D341Med (cell line): ENCODE data around the gene AQP12B.

Source experiments
- DNase-seq: peaks from one replicate; pipeline ENCODE4 v3.0.0; 2012; ENCODE audit warnings: low spot score

AQP12B gene

GRCh38 chr2:240717681-240718581, 35.2 kb upstream of the AQP12B start:
- DNase-seq = no peak

DNA sequence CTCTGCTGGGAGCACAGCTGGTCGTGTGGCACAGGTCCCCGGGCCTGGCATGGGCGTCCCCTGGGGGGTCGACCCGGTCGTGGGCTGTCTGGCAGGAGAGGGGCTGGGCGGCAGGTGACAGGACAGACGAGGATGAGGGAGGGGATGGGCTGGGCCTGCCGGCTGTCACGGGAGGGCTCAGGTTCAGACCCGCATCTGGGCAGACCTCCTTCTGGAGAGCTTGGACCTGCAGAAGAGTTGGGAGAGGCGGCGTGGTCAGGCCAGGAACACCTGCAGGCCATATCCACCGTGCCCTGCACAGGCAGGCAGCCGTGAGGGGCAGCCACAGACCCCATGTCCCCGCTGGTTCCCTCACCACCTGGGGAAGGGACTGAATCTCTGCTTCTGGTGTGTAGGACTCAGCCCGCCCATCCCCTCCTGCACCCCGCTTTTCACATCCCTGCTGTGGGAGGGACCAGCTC, 34.5 kb upstream of the AQP12B start:
- no peak for DNase-seq

DNA sequence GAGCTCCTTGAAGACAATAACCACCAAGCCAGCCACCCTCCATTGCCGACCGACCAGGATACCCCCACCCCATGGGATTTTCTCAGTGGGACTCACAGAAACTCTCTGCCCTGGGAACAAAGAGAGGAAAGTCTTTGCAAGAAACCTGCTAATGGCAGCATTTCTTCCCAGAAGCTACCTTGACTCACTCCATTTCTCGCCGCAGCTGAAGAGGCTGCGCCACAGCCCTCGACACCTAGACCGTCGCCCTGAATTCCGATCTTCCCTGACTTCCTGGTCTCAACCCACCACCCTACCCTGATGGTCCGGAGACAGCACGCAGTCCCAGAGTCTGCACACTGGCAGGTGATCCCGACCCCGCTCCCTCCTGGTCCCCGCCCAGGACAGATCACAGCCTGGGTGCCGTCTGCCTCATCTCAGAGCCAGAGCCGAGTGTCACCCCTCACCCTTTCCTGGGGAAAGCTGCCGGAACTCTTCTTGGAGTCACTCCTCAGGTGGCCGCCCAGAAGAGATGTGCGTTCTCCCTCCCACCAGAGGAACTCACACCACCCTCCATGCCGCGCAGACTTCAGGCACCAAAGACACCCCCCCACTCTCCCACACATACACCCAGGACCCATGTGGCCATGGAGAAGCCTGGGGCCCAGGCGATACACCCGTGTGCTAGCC, 33.6 kb upstream of the AQP12B start:
- DNase-seq = no peak

- no peak for DNase-seq
Measured at GRCh38 chr2:240714747-240715725, 32.4 kb upstream of the AQP12B start.

DNA sequence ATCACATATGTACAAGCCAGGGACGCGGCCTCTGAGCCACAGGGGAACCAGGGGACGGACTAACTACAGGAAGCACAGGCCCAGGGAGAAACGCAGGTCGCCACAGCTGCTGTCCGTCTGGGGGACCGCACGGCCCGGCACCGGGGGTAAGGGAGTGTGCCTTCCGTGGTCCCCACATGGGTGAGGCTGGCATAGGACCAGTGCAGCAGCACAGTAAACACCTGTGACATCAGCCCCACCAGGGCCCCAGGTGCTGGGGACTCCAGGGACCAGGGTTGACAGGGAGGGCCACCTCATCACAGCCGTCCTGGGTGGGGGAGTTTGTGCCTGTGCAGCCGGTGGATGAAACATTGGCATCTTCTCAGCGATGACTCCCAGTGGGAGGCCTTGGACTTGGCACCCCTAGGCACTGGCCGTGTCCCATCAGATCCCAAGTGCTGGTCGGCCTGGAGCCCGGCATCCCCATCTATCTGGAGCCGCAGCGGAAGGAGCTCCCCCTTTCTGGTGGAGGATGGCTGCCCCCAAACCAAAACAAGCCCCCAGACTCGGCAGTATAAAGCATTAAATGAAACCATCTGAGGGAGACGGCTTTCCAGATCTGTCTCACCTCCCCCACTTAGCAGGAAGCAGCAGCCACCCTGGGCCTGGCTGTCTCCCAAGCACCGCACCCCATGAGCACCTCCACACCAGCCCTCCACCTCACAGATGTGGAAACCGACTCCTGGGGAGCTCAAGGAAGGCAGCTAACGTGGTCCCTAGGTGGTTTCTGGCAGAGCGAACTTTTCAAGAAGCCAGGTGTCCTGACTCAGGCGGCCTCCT, 31.5 kb upstream of the AQP12B start:
- DNase-seq = no peak

- DNase-seq = no peak
Measured at GRCh38 chr2:240713071-240713927, 30.6 kb upstream of the AQP12B start.

- DNase-seq = no peak
Measured at GRCh38 chr2:240712121-240712520, 29.4 kb upstream of the AQP12B start.

DNA sequence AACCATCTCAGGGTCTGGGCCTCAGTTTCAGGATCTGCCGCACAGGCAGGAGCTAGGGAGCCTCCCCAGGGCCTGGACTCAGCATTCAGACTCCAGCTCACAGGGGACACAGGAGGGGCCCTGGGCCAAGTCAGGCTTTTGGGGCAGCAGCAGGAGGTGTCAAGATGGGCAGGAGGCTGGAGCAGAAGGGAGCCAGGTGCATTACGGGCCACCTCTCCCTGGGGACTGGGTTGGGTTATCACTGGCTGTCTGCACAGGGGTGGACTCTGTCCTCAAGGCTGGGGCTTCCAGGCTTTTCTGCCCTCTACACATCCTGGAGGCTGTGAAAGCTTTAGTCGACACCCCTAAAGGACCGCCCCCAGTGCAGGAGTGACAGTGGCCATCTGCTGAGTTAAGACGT, 29.0 kb upstream of the AQP12B start:
- no peak for DNase-seq

- DNase-seq = no peak
Measured at GRCh38 chr2:240711296-240711695, 28.6 kb upstream of the AQP12B start.

DNA sequence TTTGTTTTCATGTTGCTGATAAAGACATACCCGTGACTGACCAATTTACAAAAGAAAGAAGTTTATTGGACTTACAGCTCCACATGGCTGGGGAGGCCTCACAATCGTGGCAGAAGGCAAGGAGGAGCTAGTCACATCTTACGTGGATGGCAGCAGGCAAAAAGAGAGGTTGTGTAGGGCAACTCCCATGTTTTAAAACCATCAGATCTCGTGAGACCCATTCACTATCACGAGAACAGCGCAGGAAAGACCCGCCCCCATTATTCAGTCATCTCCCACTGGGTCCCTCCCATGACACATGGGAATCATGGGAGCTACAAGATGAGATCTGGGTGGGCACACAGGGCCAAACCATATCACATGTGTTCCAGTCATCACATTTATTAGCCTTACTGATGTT, 25.8 kb upstream of the AQP12B start:
- no peak for DNase-seq

GRCh38 chr2:240707821-240708220, 25.1 kb upstream of the AQP12B start:
- DNase-seq = no peak

DNA sequence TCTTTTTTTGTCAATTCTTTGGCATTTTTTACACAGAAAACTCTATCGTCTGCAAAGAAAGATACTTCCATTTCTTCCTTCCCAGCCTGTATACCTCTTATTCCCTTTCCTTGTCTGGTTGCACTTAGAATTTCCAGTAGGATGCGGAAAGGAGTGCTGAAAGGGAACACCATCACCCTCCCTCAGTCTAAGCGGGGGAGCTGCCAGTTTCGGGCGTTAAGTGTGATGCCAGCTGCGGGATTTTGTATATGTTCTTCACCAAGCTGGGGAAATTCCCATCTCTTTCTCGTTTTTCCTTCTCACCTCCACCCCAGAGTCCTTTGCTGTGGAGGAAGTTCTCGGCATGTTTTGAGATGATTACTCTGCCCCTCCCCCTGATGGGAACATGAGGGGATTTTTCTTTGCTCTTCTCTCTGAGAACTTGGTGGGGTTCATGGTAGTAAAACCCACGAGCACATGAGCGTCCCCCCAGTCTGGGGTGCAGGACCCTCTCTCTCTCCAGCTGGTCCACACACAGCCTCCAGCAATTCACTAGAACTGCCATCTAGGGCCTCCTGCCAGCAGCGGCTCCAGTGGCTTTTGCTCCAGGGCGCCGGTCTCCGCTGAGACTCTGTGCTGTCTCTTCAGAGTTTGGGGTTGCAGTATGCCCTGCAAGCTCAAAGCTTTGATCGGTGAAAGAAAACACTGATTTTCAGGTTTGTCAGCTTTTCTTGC, 24.5 kb upstream of the AQP12B start:
- DNase-seq = no peak

DNA sequence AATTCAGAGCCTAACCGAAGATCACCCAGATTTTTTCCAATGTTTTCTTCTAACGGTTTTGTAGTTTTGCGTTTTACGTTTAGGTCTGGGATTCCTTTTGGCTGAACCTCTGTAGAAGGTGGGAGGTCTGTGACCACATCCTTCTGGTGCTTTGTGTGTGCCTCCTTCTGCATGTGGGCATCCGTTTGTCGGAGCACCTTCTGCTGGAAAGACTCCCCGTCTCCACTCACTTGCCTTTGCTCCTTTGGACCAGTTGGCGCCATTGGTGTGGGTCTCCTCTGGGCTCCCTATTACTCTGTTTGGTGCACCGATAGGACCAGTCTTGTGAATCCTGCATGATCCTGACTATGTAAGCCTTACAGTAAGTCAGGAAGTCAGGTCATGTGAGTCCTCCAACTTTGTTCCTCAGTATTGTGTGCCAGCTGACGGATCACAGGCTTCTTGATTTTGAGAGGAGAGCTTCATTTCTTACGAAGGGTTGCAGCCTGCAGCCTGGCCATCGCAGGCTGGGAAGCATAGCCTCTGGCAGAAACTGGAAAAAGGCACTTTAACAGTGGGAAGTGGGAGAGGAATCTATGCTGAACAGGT, 22.6 kb upstream of the AQP12B start:
- DNase-seq = no peak

- DNase-seq = no peak
Measured at GRCh38 chr2:240704651-240705050, 22.0 kb upstream of the AQP12B start.

DNA sequence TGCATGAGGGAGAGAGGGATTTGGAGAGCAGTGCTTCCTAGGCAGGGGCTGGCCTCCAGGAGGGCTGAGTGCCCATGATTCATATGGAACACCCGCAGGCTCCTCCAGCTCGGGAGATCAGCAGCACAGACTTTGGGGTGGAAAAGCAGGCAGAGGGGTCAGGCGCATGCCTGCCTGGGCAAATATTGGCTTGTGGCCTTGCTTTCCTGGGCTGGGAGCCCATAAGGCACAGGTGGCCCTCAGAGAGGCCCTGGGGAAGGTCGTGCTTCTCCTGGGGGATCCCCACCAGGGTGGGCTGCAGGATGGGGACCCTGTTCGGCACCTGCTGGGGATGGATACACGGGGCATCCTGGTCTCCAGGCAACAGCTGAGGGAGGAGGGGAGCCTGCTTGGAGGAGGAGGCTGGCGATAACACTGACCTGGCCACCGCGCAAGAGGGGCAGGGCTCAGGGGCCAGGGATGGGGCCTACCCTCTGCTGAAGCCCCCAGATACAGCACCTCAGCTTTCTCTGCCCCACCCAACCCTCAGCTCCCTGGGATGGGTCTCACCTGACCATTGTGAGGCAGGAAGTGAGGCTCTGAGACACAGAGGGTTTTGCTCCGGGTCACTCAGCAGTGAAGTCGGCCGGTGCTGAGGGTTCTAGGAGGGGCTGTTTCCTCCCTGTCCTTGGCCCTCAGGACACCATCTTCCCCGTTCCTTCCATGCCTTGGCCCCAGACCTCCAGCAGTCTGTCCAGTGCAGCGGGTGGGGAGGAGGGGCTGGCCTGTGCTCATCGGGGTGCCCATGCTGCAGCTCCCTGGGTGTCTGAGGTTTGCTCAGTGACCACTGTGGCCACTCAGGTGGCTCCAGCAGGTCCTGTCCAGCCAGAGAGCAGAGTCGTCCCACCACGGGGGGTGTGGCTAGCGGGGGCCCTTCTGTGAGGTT, 21.0 kb upstream of the AQP12B start:
- no peak for DNase-seq

- DNase-seq = no peak
Measured at GRCh38 chr2:240702640-240703011, 19.9 kb upstream of the AQP12B start.

DNA sequence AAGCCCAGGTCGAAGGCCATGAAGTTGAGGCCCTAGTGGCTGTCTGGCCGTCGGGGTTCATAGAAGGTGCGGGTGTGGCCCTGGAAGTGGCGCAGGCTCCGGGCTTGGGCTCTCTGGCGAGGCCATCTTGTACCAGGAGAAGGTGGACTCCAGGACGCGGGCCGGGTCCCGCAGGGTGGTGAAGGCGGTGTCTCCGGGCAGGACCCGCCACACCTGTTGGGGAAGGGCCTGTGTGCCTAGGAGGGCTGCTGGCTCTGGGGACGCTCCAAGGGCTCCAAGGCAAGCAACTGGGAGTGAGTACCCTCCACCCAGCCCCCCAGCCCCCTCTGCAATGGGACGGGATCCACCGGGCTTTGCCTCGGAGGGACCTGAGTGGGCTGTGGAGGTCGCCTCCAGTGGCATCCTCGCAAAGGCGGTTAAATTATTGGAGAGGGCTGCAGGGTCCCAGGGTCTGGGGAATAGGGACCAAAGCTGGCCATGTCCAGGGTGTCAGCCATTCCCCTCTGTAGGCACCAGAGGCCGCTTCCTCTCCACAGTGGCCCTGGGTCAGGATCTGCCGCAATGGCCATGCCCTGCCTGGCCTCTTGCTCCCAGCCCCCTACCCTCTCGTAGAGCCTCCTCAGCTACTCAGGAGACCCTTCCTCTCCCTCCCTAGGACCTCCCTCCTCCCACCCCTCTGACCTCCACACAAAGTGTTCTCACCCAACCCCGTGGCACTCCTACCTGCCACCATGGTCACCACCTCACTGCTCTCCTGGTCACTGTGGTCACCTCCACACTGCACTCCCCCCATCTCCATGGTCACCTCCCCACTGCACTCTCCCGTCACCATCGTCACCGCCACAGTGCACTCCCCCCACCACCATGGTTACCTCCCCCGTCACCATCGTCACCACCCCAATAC, 19.3 kb upstream of the AQP12B start:
- no peak for DNase-seq
